T-helper 2 cell treated with Interferon-gamma antibody and Interleukin-4, amounts not matched to agents 5 μg/mL and 100 μg/mL, for 36 hours (primary cell): ENCODE results near the gene KRT77.

Experiments used
- DNase-seq: peaks from one replicate; pipeline ENCODE4 v3.0.0; 2021; ENCODE audit warnings: low spot score
- H3K27ac Mint-ChIP-seq: one replicate; pipeline ENCODE4 v1.8.0; 2021; ENCODE audit warnings: mild to moderate bottlenecking, mixed read lengths
- H3K27me3 Mint-ChIP-seq: one replicate; pipeline ENCODE4 v1.8.0; 2021; ENCODE audit warnings: low read depth, mixed read lengths
- H3K36me3 Mint-ChIP-seq: one replicate; pipeline ENCODE4 v1.8.0; 2021; ENCODE audit warnings: low read depth, mixed read lengths
- H3K4me1 Mint-ChIP-seq: one replicate; pipeline ENCODE4 v1.8.0; 2021; ENCODE audit warnings: low read depth, mixed read lengths
- H3K4me3 Mint-ChIP-seq: one replicate; pipeline ENCODE4 v1.8.0; 2022; ENCODE audit warnings: mild to moderate bottlenecking, moderate library complexity, mixed read lengths
- H3K9me3 Mint-ChIP-seq: one replicate; pipeline ENCODE4 v1.8.0; 2021; ENCODE audit warnings: mixed read lengths

KRT77 gene

DNA sequence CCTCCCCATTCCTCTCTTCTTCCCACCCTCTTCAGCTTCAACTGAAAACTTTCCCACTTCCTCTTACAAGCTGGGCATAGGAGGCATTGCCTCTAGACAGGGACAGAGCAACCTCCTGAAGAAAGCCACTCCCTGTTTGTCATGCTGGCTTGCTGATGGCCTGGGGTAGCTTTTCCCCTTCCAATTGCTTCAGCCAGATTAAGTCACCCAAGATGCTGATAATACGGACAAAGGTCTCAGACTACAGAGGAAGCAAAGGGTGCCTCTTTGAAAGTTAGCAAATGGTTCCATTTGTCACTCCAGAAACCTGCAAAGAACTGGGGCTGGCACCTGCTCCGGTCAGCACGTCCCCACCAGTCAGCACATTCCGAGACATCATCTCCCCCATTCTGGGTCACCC is 57.3 kb downstream of the KRT77 start:
- Mint-ChIP-seq H3K4me3 (peak overlapping the region; percentile 76), H3K4me1 (peaks cover 50% of the 10 kb centered on the region), H3K36me3 (peaks cover 3% of the 10 kb centered on the region)

DNA sequence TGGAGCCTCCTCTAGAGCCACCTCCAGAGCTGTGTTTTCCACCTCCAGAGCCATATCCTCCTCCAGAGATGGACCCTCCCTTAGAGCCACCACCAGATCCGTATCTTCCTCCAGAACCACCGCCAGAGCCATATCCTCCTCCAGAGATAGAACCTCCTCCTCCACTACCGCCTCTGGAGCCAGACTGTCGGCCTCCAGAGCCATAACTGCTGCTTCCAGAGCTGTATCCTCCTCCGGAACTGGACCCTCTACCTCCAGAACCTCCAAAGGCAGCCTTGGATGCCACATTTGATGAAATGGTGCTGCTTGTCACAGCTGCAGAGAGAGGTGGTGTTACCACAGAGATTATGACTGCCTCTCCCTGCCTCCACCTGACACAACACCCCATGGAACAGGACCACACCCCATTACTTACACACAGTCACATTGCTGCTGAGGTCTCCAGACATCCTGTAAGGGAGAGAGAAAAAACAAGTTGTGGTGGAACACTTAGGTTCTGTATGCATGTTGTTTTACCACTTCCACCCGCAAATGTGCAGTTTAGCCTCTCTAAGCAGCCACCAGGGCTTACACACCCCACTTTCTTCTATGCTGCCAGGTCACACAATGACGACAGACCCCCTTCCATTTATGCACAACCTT is 58.1 kb downstream of the KRT77 start:
- peak overlapping the region; percentile 76 for H3K4me3 Mint-ChIP-seq
- H3K4me1 Mint-ChIP-seq = peaks cover 50% of the 10 kb centered on the region
- peak; percentile 13 for DNase-seq
- peaks cover 3% of the 10 kb centered on the region for H3K9me3 Mint-ChIP-seq
- peak overlapping the region; percentile 98 for H3K27ac Mint-ChIP-seq
- H3K36me3 Mint-ChIP-seq = peaks cover 3% of the 10 kb centered on the region
- H3K27me3 Mint-ChIP-seq = peaks cover 9% of the 10 kb centered on the region

More for the DNA sequence above, 57.3 kb downstream of the KRT77 start:
- peaks cover 3% of the 10 kb centered on the region for H3K9me3 Mint-ChIP-seq
- peaks cover 5% of the 10 kb centered on the region for H3K27me3 Mint-ChIP-seq
- no peak for DNase-seq
- peak overlapping the region; percentile 98 for H3K27ac Mint-ChIP-seq

DNA sequence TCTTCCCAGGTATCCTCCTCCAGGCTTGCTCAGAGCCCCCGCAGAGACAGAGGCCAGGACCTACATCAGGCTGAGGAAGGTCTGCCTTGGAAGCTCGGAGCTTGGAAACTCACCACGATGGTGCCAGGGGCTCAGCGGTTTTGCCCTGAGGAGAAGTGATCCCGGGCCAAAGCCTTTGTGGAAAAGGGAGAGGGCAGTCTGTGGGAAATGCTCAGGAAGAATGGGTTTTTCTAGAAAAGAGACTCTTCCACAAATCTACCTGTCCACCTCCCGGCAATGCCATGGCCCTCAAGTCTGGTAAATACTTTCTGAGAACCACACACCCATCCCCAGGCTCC is 59.3 kb downstream of the KRT77 start:
- Mint-ChIP-seq H3K27me3 (peaks cover 15% of the 10 kb centered on the region), H3K4me3 (no peak overlapping the region), H3K9me3 (peaks cover 3% of the 10 kb centered on the region), H3K27ac (peak overlapping the region; percentile 98), H3K4me1 (peaks cover 47% of the 10 kb centered on the region), H3K36me3 (peaks cover 3% of the 10 kb centered on the region)
- no peak for DNase-seq

DNA sequence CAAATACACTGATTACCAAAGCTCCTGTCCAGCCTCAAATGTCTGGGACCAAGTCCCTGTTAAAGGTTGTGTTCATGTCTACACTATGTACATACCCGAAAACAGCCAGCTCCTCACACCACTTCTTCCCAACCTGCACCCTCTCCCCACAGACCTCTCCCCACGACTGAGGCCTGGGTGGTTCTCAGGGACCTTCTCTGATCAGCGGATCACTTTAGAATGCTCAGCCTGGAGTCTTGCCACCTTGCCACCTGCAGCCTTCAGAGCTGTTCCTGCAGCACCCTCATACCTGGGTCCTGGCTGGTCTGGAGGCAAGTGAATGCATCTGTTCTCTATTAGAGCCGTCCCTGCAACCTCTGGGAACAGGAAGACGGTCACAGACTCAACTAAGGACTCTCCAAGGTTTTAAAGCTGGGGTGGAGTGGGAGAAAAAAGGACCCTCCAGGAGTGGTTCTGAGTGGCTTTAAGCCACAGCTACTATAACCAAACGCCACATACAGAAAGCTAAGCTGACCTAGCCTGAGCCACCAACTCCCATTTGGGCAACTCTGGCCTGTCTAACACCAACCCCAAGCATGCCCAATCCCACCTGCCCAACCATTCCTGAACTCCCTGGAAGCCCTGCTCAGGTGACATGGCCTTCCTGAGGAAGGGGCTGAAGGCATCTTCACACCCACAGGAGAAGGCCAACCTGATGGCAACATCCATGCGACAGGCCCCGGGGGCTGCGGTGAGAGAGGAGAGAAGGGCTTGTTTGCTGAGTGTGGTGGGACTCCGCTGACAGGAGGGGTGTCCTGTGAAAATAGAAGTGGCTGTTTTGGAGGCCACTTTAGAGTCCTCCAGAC is 59.9 kb downstream of the KRT77 start:
- Mint-ChIP-seq H3K36me3 (peaks cover 3% of the 10 kb centered on the region), H3K4me3 (no peak overlapping the region), H3K9me3 (peaks cover 3% of the 10 kb centered on the region), H3K27ac (peak overlapping the region; percentile 3), H3K4me1 (peaks cover 45% of the 10 kb centered on the region), H3K27me3 (peaks cover 17% of the 10 kb centered on the region)
- no peak for DNase-seq

DNA sequence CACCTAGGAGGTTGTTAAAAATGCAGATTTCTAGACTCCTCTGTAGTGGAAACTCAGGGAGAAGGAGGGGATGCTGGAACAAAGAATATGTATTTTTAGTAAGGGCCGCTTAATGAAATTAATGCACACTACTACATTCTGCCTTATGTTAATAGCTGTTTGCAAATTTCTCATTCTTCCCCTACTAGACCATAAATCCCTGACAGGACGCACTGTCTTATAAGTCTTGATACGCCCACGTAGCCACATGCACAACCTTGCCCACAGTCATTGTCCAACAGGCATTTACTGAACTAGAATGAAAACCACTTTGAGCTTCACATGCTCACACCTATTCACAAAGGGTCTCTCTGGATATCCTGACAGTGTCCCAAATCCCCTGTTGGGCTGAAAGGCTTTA is 61.9 kb downstream of the KRT77 start:
- Mint-ChIP-seq H3K9me3 (peaks cover 3% of the 10 kb centered on the region), H3K36me3 (peaks cover 3% of the 10 kb centered on the region), H3K27ac (no peak overlapping the region), H3K4me1 (peaks cover 36% of the 10 kb centered on the region), H3K4me3 (no peak overlapping the region), H3K27me3 (peaks cover 23% of the 10 kb centered on the region)
- no peak for DNase-seq
